Fibroblast of skin of left quadriceps (primary cell): ENCODE data around the gene BTBD9.

Experiments used
- DNase-seq, 2 experiments: peaks; one replicate each; pipeline ENCODE4 v3.0.0-alpha.2; 2013; ENCODE audit warnings: low read depth in 2 of 2

Gene BTBD9

GRCh38 chr6:38346291-38347079 is 293.2 kb downstream of the BTBD9 start:
- DNase-seq = peak; percentile 90

- DNase-seq = no peak
Measured at GRCh38 chr6:38345586-38345985, 294.1 kb downstream of the BTBD9 start.

GRCh38 chr6:38341496-38341895 is 298.2 kb downstream of the BTBD9 start:
- no peak for DNase-seq

- DNase-seq = no peak
Measured at GRCh38 chr6:38339914-38340313, 299.8 kb downstream of the BTBD9 start.

- peak; percentile 70 to 73 for DNase-seq
Measured at GRCh38 chr6:38337819-38338465, 301.8 kb downstream of the BTBD9 start.

- DNase-seq = no peak
Measured at GRCh38 chr6:38336922-38337321, 302.8 kb downstream of the BTBD9 start.

GRCh38 chr6:38326837-38327236 is 312.9 kb downstream of the BTBD9 start:
- no peak for DNase-seq

- DNase-seq = no peak
Measured at GRCh38 chr6:38323216-38323615, 316.5 kb downstream of the BTBD9 start.

- DNase-seq = no peak
Measured at GRCh38 chr6:38322138-38322537, 317.6 kb downstream of the BTBD9 start.

GRCh38 chr6:38320843-38321242 is 318.9 kb downstream of the BTBD9 start:
- no peak for DNase-seq

GRCh38 chr6:38320358-38320757 is 319.4 kb downstream of the BTBD9 start:
- no peak for DNase-seq

GRCh38 chr6:38319256-38320212 is 320.2 kb downstream of the BTBD9 start:
- DNase-seq = no peak

- no peak for DNase-seq
Measured at GRCh38 chr6:38316099-38316868, 323.4 kb downstream of the BTBD9 start.

GRCh38 chr6:38311201-38311600 is 328.5 kb downstream of the BTBD9 start:
- DNase-seq = no peak

- DNase-seq = no peak
Measured at GRCh38 chr6:38310061-38310460, 329.7 kb downstream of the BTBD9 start.

GRCh38 chr6:38307740-38308139 is 332.0 kb downstream of the BTBD9 start:
- DNase-seq = no peak

- DNase-seq = no peak
Measured at GRCh38 chr6:38306931-38307330, 332.8 kb downstream of the BTBD9 start.

GRCh38 chr6:38305995-38306681 is 333.6 kb downstream of the BTBD9 start:
- no peak for DNase-seq

GRCh38 chr6:38302838-38303237 is 336.9 kb downstream of the BTBD9 start:
- DNase-seq = no peak

GRCh38 chr6:38302081-38302480 is 337.6 kb downstream of the BTBD9 start:
- no peak for DNase-seq
